SU-DHL-6 (cell line): ENCODE data around the gene RBFOX2.

Experiments used
- CTCF ChIP-seq: fragments of 200-600 bp; sonication (generic); IDR thresholded peaks from one replicate; pipeline ENCODE4 v1.5.1; 2017; ENCODE audit warnings: antibody characterized with exemption, mild to moderate bottlenecking, low read length, moderate library complexity; ENCODE audit not compliant: insufficient read depth, poor library complexity, severe bottlenecking
- EZH2phosphoT487 ChIP-seq: fragments of 200-600 bp; sonication (generic), shearing (Covaris generic); conservative IDR thresholded peaks from 2 replicates; pipeline ENCODE4 v1.6.1; 2018; ENCODE audit warnings: mild to moderate bottlenecking, antibody characterized with exemption, low read length, moderate library complexity, mixed read lengths

- TF ChIP-seq CTCF (no peak), EZH2phosphoT487 (no peak)
These were observed 36.8 kb upstream of the RBFOX2 start for GRCh38 chr22:36065462-36065774.
